NOMO-1 treated with DMSO at 0.1 percent for 48 hours (cell line): Measurements from ENCODE around the gene AARS1.
"Not testable (repeated sequence)": the region's sequence is repeated elsewhere in the genome, so short reads cannot be mapped to it uniquely, and the experiment has no call there.

Experiments
- DNase-seq: peaks from one replicate; lab custom pipeline; 2025; ENCODE audit not compliant: unreplicated experiment; lab: John Stamatoyannopoulos, UW

The AARS1 gene

GRCh38 chr16:70225430-70225829 is 63.9 kb downstream of the AARS1 start:
- DNase-seq: not testable (repeated sequence)

GRCh38 chr16:70224645-70225044 is 64.7 kb downstream of the AARS1 start:
- DNase-seq: not testable (repeated sequence)

GRCh38 chr16:70223971-70224513 is 65.3 kb downstream of the AARS1 start:
- not testable (repeated sequence) for DNase-seq

DNA sequence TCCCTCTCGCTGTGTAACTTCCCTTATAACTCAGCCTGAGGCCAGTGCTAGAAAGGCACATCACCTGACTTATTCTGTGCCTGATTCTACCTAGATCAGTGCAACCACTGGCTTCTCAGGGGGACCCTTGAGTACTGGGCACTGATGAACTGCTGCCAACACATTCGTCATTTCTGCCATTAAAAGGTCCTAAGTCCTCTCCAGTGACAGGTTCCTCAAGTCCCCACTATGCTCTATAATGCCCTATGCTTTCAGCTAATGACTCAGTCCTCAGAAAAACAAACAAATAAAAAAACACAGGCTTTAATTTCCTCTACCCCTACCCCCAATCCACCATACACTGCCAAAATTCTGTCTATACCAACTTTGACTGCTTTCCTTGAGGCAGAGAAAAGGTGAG is 66.1 kb downstream of the AARS1 start:
- DNase-seq: not testable (repeated sequence)

- DNase-seq: not testable (repeated sequence)
These were observed 66.7 kb downstream of the AARS1 start for GRCh38 chr16:70222574-70222973.

GRCh38 chr16:70218586-70218985 is 70.7 kb downstream of the AARS1 start:
- DNase-seq: not testable (repeated sequence)

DNA sequence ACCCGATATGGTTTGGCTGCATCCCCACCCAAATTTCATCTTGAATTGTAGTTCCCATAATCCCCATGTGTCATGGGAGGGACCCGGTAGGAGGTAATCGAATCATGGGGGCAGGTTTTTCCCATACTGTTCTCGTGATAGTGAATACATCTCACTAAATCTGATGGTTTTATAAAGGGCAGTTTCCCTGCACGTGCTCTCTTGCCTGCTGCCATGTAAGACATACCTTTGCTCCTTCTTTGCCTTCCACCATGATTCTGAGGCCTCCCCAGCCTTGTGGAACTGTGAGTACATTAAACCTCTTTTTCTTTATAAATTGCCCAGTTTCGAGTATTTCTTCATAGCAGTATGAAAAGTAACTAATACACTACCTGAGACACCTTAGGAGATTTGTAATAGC is 82.9 kb downstream of the AARS1 start:
- not testable (repeated sequence) for DNase-seq

GRCh38 chr16:70204668-70205405 is 84.5 kb downstream of the AARS1 start:
- DNase-seq: not testable (repeated sequence)

GRCh38 chr16:70204010-70204409 is 85.3 kb downstream of the AARS1 start:
- not testable (repeated sequence) for DNase-seq

GRCh38 chr16:70203508-70203907 is 85.8 kb downstream of the AARS1 start:
- DNase-seq: not testable (repeated sequence)
